GM12872 (cell line): ENCODE results near the gene ATXN10.

ENCODE experiments used
- TF ChIP-seq, protein P1 (sequence below): IDR thresholded peaks from 3 replicates; pipeline ENCODE4 v1.5.1; 2011; ENCODE audit warnings: low read depth, mild to moderate bottlenecking, low read length, moderate library complexity; ENCODE audit not compliant: insufficient read depth

The ATXN10 gene

DNA sequence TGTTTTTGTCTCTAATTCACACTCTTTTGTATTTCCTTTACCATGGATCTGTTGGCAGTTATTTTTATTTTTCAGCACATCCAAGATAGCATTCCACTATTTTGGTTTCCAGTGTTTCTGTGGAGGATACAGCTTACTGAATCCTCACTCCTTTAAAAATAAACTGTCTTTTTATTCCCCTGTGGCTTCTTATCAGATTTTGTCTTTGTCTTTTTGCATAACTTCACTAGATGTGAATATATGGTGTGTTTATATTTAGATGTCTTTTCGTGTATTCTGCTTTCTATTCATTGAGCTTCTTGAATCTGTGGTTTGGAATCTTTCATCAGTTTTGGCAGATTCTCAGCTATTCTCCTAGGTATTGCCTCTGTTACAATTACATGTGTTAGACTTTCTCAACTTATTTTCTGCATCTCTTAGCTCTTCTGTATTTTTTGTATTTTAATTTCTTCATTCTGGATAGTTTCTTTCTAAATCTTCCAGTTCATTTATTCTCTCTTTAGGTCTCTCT lies 7.4 kb upstream of the ATXN10 start:
- TF ChIP-seq, protein P1, sequence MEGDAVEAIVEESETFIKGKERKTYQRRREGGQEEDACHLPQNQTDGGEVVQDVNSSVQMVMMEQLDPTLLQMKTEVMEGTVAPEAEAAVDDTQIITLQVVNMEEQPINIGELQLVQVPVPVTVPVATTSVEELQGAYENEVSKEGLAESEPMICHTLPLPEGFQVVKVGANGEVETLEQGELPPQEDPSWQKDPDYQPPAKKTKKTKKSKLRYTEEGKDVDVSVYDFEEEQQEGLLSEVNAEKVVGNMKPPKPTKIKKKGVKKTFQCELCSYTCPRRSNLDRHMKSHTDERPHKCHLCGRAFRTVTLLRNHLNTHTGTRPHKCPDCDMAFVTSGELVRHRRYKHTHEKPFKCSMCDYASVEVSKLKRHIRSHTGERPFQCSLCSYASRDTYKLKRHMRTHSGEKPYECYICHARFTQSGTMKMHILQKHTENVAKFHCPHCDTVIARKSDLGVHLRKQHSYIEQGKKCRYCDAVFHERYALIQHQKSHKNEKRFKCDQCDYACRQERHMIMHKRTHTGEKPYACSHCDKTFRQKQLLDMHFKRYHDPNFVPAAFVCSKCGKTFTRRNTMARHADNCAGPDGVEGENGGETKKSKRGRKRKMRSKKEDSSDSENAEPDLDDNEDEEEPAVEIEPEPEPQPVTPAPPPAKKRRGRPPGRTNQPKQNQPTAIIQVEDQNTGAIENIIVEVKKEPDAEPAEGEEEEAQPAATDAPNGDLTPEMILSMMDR: no peak

DNA sequence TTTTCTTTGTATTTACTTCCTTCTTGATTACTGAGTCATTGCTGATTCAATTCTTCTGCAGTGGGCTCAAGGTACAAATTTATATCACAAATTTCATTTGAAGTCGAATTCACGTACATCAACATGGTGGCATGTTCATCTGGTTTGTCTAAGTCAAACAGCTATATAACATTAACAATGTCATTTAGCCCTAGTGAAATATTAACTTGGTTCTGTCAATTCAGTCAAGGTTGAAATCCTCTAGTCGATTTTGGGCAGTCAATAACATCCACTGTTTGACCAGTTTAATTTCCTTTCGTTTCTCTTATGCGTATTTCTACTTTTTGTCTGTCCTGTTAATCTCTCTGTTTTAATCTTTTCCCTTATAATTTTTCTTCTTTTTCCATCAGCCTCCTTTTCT lies 4.1 kb upstream of the ATXN10 start:
- TF ChIP-seq, protein P1: no peak

DNA sequence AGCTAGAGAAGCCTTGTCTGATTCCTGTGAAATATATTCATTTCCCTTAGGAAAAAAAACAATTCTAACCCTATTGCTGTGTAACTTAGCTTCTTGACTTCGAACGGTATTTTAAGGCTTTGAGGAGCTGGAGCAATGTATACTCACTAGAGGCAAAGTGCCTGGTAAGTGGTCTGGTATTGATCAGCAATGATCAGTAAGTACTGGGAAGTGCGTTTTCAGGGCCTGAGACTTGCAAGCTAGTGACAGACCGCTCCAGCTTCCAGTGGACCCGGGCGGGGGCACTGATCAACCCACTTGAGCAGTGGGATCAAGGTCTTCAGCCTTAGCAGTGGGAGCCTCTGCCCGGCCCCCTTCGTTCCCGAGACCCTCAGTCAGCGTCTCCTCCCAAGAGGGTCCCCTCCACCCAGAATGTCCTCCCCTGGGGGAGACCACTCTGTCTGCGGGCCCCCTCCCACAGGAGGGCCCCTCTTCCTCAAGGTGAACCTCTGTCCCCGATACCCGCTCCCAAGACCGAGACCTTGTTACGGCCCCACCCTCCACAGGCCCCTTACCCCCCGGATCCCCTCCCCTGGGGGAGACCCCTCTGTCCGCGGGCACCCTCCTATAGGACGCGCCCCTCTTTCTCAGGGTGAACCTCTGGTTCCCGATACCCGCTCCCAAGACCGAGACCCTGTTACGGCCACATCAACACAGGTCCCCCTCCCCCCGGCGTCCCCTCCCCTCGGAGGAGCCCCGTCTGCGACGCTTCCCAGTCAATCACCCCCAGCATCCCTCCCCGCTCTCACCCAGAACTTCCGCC lies 452 bp upstream of the ATXN10 start:
- TF ChIP-seq, protein P1: no peak

DNA sequence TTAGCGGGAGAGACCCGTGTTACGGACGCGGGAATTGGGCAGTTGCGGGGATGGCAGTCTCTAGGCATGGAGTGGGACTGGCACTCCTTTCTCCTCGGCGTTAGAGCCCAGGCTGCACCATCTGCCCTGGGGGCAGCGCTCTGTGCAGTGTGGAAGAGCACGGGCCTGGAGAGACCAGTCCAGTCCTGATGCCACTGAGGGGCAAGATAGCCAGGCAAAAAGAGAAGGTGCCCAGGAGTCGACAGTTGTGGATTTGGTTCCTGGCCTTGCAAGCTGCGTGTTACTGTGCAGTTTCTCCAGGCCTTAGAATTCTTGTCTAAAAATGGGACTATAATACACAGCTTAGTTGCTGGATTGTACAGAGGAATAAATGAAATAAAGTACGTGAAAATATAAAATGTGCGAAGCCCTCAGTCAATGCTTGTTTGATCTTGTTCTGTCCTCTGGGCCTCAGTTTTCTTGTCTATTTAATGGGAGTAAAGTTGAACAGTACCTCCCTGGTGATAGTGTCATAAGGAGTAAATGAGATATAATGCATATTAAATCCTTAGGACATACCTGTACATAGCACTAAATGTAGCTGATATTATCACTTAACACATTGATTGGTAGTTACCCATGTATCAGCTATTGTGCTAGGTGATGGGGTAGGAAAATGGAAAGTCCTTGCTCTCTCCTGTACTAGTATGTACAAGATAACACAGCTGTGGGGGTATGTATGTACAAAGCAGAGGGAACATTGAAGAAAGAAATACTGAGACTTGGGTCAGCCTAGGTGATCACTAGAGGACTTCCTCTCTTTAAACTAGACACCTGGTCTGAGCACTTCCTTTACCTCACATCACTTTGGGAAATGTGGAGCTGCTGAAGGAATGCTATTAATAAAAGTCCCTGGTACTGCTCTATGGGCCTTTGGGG lies 1.2 kb downstream of the ATXN10 start:
- TF ChIP-seq, protein P1: no peak

DNA sequence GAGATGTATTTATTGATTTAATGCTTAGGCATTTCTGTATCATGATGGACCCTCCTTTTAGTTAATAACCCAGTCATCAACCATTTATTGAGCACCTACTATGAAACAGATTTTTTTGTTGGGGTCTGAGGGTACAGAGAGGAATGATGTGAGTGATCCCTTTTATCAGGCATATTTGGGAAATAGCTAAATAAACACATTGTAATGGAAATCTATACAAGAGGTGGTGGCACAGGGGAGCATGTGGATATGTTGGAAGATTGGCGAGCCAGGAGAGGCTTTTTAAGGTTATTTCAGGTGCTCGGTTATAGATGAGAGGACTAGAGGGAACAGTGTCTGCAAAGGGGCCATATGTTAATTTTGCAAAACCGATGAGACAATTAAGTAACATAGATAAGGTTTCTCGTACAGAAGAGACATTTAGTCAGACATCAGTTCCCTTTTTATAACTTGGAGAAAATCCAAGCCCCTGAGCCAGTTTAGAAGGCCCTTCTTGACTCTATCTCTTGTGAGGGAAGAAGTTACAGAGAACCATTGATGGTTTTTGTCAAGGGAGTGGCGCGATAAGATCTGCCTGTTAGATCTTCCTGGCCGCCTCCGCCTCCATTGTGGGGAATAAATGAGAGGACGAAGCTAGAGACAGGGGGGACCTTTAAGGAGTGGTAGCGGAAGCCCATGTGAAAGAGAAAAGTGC lies 2.0 kb downstream of the ATXN10 start:
- TF ChIP-seq, protein P1: no peak

DNA sequence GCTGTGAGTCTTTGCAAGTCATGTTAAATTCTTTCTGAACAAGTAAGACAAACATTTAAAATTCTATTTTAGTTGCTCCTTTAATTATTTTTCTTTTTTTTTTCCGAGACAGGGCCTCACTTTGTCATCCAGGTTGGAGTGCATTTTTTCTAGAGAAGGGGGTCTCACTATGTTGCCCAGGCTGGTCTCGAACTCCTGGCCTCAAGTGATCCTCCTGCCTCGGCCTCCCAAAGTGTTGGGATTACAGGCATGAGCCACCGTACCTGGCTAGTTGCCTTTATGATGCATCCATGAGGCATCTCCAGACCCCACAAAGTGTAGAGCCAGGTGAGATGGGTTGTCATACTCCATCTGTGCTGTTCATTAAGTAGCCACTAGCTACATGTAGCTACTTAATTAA lies 4.4 kb downstream of the ATXN10 start:
- TF ChIP-seq, protein P1: no peak

DNA sequence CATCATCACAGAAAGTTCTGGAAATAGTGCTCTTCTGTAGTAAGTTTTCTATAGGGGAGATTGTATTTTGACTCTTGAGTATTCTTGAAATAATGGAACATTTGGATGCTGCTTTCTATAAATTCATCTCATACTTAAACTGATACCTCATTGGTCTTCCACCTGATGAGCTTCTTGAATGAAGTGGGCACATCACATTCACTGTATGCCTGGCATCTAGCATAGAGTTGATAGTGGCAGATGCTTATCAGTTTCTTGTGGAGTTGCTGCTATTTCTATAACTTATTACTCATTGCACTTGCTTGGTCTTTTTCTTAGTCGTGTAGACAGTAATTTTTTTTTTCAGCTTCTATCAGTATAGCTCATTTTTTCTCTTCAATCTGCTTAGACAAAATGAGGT lies 5.4 kb downstream of the ATXN10 start:
- TF ChIP-seq, protein P1: no peak
